OCI-LY7 (cell line): ENCODE results near the gene ATXN1.

Experiments used
- EZH2phosphoT487 ChIP-seq: fragments of 200-600 bp; sonication (generic); IDR thresholded peaks from 2 replicates; pipeline ENCODE4 v1.6.1; 2018; ENCODE audit warnings: low read depth, borderline replicate concordance, mild to moderate bottlenecking, mixed run types, antibody characterized with exemption, low read length, moderate library complexity, mixed read lengths
- TF ChIP-seq, protein P1 (sequence below): fragments of 200-600 bp; sonication (generic); conservative IDR thresholded peaks from 2 replicates; pipeline ENCODE4 v1.5.1; 2014; ENCODE audit warnings: mild to moderate bottlenecking, antibody characterized with exemption, low read length, moderate library complexity, mixed read lengths

DNA sequence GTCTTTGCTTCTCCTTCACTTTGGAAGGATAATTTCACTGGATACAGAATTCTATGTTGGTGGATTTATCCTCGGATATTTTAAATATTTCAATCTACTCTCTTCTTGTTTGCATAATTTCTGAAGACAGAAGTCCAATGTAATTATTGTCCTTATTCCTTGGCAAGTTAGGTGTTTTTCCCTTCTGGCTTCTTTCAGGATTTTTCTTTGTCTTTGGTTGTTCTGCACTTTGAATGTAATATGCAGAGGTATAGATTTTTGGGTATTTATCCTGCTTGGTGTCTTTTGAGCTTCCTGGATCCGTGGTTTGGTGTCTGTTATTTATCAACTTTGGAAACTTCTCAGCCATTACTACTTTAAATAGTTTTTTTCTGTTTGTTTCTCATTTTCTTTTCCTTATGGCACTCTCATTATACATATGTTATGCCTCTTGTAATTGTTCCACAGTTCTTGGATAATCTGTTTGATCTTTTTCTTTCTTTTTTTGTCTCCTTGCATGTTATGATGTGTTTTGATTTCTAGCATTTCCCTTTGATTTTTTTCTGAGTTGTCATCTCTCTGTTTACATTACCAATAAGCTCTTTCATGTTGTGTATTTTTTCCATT lies 48.6 kb upstream of the ATXN1 start:
- no peak for TF ChIP-seq EZH2phosphoT487
- TF ChIP-seq, protein P1, sequence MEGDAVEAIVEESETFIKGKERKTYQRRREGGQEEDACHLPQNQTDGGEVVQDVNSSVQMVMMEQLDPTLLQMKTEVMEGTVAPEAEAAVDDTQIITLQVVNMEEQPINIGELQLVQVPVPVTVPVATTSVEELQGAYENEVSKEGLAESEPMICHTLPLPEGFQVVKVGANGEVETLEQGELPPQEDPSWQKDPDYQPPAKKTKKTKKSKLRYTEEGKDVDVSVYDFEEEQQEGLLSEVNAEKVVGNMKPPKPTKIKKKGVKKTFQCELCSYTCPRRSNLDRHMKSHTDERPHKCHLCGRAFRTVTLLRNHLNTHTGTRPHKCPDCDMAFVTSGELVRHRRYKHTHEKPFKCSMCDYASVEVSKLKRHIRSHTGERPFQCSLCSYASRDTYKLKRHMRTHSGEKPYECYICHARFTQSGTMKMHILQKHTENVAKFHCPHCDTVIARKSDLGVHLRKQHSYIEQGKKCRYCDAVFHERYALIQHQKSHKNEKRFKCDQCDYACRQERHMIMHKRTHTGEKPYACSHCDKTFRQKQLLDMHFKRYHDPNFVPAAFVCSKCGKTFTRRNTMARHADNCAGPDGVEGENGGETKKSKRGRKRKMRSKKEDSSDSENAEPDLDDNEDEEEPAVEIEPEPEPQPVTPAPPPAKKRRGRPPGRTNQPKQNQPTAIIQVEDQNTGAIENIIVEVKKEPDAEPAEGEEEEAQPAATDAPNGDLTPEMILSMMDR = no peak
